Renal cortical epithelial cell (primary cell): Measurements from ENCODE around the gene RAB9B. TPM values are rescaled to one million over a fixed set of nuclear protein-coding genes. Genes with fewer than 3 reads are reported as not detected.

Source experiments
- total RNA-seq: library from RNA; depleted of rRNA; stranded (reverse); fragments of >200 nt; gene quantifications from 2 replicates; pipeline ENCODE4 v1.2.3, GENCODE V29; 2014

Gene RAB9B
- total RNA-seq, 1 donor from 2014 or later = 3.4 TPM

Other genes starting within 250 kb of the RAB9B start
- 30.2 and 66.4 TPM in 2 replicates for gene TCEAL4, start 246.7 kb downstream of the RAB9B start, total RNA-seq
- gene TCEAL3, start 224.3 kb downstream of the RAB9B start, total RNA-seq = 5.4 and 10.4 TPM in 2 replicates
- gene TCEAL1, start 203.3 kb downstream of the RAB9B start, total RNA-seq = 19.6 and 28.8 TPM in 2 replicates
- 614 and 1,078 TPM in 2 replicates for gene MORF4L2, start 145.6 kb downstream of the RAB9B start, total RNA-seq
- gene TMEM31, start 121.3 kb downstream of the RAB9B start, total RNA-seq = not detected in 2 replicates
- gene PLP1, start 55.4 kb downstream of the RAB9B start, total RNA-seq = 0.17 TPM in 1 of 2 replicates, not detected in the other
- 4.9 and 8.9 TPM in 2 replicates for gene TMSB15B, start 130.4 kb upstream of the RAB9B start, total RNA-seq
- gene H2BW1, start 181.5 kb upstream of the RAB9B start, total RNA-seq = not detected in 2 replicates
- not detected in 2 replicates for gene H2BW2, start 207.7 kb upstream of the RAB9B start, total RNA-seq
- gene TMSB15C, start 244.0 kb upstream of the RAB9B start, total RNA-seq = 3.9 and 8.2 TPM in 2 replicates